GM19193 (cell line): ENCODE data around the gene LMCD1.

Experiments
- POLR2A ChIP-seq: IDR thresholded peaks from 4 replicates; pipeline ENCODE4 v1.6.1; 2011; ENCODE audit not compliant: insufficient read depth, insufficient read length; ENCODE audit errors: extremely low read depth

LMCD1 gene

GRCh38 chr3:8571256-8571655, 69.6 kb downstream of the LMCD1 start:
- no peak for TF ChIP-seq POLR2A

DNA sequence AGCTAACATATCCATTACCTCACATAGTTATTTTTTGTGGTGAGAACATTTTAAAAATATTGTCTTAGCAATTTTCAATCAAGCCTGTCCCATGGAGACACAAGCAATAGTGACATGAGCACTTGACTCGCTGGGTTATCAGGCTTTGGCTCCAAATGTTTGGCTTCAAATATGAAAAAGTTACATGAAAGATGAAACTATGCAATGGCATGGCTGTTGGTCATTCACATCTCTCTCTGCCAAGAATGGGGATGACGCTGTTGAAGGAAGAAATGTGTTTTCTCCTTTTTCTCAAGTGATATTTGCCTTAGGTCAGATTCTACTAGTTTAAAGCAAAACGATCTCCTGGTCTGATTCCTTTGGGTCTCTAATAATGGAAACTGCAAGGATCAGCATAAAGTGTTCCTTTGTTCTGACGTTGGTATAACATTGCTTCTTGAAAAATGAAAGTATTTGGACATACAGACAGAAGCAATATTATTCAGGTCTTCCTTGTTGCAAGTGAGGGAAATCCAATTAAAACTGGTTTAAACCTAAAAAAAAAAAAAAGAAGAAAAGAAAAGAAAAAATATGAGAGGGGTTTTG, 71.8 kb downstream of the LMCD1 start:
- no peak for TF ChIP-seq POLR2A

DNA sequence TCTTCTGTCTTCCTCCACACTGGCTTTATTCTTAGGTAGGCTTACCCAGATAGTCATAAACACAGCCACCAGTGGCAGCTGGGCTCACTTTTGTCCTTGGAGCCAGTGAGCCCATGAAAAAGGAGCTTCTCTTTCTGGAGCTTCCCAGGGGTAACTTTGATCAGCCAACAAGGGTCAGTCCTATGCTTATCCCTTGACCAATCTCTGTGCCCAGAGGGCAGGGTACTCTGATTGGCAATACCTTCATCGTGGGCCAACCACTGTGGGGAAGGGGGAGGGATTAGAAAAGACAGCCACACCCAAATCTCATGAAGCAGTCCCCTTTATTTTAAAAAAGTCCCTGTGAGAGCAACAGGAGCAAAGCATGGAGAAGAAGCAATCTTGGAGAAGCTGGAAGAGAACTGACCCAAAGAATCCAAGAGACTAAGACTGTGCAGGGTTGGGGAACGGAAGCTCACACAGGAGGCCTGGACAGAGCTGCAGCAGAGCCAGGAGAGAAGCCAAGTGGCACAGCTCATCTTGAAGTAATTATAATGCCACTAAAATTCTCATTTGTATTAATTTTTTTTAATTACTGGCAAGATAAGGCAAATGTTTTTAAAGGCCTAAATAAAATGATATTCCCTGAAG, 72.5 kb downstream of the LMCD1 start:
- no peak for TF ChIP-seq POLR2A

- TF ChIP-seq POLR2A: no peak
These were observed 73.2 kb downstream of the LMCD1 start for GRCh38 chr3:8574670-8575322.

- no peak for TF ChIP-seq POLR2A
These were observed 73.9 kb downstream of the LMCD1 start for GRCh38 chr3:8575364-8576104.

DNA sequence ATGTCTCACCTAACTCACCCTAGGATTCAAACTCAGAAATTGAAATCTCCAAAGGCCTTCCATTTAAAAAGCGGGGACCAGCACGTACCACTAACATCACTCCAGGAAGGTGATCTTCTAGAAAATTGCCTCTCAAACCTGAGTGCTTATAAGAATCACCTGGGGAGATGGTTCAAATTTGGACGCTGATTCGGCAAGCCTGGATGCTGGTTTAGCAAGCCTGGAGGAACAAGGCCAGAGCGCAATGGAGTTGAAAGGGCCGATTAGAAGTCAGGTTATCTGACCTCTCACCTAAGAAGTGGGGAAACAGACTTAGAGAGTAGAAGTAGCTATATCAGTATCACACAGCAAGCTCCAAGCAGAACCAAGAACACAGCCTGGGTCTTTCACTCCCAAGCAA, 74.8 kb downstream of the LMCD1 start:
- TF ChIP-seq POLR2A: no peak

DNA sequence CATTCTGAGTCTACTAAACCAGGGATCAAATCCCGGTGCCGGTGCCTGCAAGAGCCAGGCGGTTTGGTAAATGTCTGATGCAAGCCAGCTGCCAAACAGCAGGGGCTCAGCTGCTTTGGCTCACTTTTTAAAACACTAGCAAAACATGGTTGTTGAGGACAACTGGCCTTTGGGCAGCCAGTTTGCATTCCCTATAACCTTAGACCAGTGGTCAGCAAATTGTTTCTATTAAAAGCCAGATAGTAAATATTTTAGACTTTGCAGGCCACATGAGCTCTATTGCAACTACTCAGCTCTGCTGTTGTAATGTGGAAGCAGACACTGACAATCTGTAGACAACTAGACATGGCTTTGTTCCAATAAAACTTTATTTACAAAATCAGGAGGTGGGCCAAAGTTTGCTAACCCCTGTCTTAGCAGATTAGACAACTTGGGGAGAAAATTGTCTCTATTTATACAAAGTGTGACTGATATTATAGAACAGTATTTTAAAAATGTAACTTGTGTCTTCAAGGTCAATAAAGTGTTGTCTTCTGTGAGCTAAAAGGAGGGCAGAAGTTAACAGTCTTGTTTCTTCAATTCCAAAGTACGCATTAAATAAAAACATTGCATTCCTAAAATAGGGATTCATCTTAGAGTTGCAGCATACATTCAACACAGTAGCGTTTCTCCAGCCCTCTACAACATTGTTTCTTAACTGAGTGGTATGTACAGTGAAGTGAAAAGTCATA, 75.4 kb downstream of the LMCD1 start:
- no peak for TF ChIP-seq POLR2A

DNA sequence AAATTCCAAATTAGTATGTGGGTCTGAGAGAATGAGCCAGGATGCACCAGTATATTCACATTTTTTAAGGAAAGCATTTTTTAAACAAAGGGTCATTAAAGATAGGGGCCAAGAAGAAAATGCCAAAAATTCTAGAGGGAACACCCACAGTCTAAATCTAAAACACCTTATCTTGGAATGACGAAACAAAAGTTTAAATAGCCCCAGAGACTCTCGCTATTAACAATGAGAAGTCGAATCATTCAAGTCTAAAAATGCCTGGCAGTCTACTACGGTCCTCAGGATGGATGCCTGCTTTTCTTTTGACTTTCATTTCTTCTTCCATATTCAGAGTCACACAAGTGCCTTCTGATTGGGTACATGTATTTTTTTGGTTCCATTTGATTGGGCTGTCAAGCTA, 76.7 kb downstream of the LMCD1 start:
- no peak for TF ChIP-seq POLR2A

GRCh38 chr3:8579096-8579495, 77.5 kb downstream of the LMCD1 start:
- no peak for TF ChIP-seq POLR2A

DNA sequence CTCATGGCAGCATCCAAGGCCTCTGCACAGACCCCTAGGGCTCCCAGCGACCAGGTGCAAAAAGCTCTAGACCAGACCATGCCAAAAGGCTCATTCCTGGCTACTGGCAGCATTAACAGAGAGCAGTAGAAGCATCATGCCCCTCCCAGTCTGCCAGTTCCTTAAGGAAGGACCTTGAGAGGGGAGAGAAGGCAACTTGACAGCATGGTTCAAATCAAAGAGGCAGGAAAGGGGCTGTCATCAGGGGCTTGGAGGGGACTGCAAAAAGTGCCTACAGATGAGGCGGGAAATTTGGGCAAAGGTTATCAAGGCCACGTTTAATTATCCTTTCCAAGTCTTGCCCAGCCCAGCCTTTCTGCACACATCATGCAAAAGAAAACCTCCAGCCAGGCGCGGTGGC, 78.3 kb downstream of the LMCD1 start:
- TF ChIP-seq POLR2A: no peak

- TF ChIP-seq POLR2A: no peak
These were observed 79.8 kb downstream of the LMCD1 start for GRCh38 chr3:8581373-8581772.

GRCh38 chr3:8581806-8582445, 80.3 kb downstream of the LMCD1 start:
- no peak for TF ChIP-seq POLR2A

DNA sequence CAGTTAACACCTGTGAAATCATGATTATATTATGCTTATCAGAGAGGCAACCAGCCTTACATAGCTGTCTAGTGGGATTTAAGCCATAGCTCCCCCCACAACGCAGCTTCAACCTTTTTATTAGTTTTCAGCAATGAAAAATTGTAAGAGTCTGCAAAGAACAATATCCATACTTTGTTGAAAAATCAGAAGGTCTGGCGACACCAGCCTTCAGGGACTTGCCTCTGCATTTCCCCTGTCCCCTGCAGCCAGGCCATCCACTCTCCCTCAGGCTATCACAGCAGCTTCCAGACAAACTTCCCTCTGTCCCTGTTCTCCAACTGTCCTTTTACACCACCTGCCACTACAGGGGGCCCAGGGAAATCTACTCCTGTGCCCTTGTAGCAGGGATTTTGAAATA, 83.0 kb downstream of the LMCD1 start:
- TF ChIP-seq POLR2A: no peak

DNA sequence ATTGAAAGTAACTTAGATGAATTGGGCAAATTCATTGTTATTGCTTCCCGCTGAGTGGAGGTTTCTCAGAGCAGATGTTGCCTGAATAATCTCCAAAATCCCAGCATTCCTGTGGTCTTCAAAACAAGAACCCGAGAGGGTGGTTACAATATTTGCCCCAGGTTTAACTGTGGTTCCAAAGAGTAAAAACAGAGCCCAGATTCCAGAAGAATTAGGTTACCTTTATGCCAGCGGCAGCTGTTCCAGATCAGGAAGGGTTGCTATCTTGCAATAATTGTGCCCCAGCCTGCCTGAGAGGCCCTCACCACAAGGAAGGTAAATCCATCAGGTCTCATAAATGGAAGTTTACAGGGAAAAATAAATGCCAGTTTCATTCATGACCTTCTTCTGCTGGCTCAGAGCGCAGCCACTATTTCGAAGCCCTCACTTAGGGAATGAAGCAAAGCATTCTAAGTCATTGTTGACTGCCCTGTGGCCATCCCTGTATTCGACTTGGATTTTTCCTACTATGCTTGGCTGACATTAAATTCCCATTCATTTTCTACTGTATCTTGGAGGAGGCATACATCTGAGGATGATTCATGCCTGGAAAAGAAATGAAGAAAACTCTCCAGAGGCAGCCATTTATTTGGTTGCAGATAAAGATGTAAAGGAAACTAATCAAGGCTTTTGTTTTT, 88.4 kb downstream of the LMCD1 start:
- no peak for TF ChIP-seq POLR2A
